ENCODE data around the gene MSL2.

- TF ChIP-seq CTCF (IDR thresholded peaks at IDR 0.05 in 8 of 11, conservative IDR thresholded peaks at IDR 0.05 in 3 of 11) = no peak
- no peak for TF ChIP-seq POLR2A (IDR thresholded peaks at IDR 0.05)
Measured at GRCh38 chr3:136189043-136189442, 7.1 kb downstream of the MSL2 start.
